Middle frontal gyrus (tissue), 1 donor: ENCODE measurements around the gene CFAP77.
"Not testable (repeated sequence)": the region's sequence is repeated elsewhere in the genome, so short reads cannot be mapped to it uniquely, and the experiment has no call there.

Experiments used
- DNase-seq: peaks from one replicate; pipeline ENCODE4 v3.0.0-alpha.2; 2015; ENCODE audit warnings: low spot score; ENCODE audit errors: extremely low spot score

The CFAP77 gene

DNA sequence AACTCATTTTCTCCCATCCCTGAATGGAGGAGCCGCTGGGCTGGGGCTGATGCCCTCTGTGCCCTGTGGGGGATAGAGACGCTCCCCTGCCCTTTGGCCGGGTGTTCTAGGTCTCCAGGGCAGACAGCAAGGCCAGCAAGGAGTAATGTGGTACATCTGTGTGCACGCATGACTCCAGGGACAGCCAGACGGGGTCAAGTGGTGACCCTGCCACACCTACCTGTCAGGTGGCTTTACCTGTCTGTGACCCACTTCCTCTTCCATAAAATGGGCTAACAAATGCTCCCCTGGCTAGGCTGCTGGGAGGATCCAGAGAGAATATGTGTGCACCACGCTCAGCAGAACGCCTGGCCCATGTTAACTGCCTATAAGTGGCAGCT, 137.0 kb downstream of the CFAP77 start:
- DNase-seq = no peak

DNA sequence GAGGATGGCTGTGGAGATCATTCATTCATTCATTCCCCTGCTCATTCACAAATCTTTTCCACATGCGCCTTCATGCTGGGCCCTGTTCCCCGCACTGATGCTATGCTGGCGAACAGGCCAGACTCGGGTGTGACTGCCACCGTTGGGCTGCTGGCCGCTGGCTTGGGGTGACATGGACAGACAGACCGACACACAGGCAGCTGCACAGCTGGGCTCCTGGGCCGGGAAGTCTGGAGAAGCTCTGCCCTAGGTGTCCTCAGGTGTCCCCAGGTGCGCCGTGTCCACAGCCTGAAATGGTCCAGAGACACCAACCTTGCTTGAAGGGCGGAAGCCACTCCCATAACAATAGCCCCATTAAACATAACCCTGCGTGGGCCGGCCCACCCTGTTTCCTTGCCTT, 137.4 kb downstream of the CFAP77 start:
- no peak for DNase-seq

DNA sequence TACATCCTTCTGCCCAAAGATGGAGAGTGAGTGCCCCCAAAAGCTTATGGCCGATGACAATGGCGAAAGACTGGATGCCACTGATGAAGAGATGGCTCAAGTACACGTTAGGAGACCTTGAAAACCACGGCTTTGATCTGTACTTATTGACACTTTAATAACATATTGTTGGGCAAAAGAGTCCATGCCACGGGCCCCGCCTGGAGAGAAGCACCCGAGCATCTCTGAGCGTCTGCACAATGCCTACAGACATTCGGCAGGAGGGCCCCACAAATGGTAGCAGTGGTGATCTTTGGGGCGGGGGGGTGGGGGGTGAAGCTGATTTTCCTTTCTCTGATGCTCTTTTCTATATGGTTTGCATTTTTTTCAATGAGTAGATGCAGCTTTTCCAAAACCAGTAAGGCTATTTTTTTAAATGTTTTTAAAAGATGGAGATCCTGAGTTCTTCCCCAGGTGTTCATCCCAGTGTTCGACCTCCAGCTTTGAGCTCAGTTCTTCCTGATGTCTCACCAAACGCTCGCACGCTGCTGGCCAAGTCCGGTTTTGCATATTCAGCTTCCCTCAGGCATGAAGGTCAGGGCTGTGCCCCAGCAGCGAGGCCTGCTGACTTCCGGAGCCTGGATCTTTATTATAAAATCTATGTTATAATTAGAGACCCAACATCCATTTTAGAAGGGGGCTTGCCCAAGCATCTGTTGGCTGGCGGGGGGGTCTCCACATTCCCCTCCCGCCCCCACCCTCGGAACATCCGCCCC, 138.1 kb downstream of the CFAP77 start:
- DNase-seq = no peak

DNA sequence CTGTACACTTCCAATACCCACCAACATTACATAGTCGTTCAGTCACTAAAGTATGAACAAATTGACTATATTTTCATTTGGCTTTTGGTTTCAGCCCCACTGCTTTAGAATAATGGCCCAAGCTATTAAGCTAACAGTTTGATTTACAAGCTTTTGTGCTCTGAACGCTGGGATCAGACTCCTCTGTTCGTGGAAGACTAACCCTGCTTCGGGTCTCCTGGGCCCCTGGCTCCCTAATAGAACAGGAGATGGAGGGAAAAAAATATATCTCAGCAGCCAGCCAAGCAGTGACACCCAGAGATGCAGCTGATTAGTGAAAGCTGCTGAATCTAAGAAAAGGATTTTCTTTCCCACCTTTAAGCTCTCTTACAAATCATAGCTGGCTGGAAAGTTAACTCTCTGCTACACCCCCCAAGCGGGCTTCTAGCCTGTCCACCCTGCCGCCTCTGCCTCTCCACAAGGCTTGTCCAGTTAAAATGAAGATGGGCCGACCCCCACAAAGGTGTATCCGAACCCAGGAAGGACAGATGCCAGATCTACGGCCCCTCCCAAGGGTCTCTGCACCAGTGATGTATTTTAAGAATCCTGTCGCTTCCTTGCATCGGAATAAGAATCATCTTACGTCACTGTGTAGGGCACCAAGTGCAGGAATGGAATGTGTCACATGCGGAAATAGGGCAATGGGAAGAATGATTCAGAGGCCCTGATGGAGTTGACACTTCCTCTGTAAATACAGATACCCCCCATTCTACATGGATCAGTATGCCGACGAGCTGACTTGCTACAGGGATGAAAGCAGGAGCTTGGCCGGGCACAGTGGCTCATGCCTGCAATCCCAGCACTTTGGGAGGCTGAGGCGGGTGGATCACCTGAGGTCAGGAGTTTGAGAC, 139.0 kb downstream of the CFAP77 start:
- no peak for DNase-seq

DNA sequence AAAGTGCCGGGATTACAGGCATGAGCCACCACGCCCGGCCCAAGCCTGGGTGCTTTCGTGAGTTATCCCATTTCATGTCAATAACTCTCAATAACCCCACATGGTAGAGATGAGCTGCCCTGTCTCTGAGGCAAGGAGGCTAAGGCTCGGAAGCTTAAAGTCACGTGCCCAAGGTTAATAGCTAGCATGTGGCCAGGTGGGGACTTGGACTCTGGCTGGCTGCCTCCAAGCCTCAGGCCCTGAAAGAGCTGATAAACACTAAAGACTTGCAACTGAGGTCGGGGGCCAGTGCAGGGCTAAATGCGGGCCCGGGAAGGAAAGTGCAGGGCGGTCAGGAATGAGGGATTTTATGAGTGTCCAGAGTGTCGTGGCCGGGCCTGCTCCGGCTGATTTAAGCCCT, 141.5 kb downstream of the CFAP77 start:
- no peak for DNase-seq

DNA sequence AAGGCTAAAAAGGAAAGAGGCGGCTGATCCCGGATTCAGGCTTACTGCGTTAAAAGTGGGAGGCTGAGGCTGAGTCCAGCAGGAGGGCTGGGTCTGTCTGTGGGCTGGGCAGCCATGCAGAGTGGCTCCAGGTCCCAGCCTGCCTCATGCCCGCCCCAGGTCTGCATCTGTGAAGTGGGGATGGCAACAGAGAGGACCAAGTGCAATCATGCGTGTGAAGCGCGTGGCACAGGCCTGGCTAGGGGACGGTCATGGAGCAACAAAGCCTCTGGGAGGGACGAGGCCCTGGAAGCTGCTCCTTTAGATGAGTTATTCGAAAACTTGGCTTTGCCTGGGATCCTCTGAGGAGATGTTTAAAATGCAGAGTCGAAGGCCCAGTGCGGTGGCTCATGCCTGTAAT, 142.0 kb downstream of the CFAP77 start:
- no peak for DNase-seq

DNA sequence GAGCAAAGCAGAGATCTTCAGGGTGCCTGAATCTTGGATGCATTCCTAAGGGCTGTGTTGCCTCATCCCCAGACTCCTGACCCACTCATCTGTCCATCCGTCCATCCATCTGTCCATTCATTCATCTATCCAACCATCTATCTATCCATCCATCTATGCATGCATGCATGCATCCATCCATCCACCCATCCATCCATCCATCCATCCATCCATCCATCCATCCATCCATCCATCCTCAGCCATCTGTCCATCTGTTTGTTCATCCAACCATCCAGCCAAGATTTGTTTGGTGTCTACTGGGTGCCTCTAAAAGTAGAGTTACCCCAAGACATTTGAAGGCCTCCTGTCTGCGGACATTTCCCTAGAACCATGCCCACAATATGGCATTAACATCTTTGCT, 144.7 kb downstream of the CFAP77 start:
- DNase-seq = no peak

DNA sequence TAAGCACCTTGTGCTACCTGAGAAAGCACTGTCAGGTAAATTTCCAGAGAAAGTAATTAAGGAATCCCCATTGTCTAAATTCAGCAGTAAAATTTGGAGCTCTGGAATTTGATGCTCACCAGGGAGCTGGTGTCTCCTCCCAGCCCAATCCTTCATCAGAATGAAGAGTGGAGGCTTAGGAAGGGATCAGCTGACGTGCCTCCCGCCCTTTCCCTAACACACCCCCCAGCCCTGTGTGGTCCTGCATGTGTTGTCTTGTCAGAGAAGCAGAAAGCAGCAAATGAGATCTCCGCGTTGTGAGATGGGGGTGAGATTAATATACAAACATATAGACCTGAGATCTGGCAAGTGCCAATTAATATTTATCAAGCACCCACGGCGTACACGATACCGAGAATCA, 145.5 kb downstream of the CFAP77 start:
- DNase-seq = no peak

DNA sequence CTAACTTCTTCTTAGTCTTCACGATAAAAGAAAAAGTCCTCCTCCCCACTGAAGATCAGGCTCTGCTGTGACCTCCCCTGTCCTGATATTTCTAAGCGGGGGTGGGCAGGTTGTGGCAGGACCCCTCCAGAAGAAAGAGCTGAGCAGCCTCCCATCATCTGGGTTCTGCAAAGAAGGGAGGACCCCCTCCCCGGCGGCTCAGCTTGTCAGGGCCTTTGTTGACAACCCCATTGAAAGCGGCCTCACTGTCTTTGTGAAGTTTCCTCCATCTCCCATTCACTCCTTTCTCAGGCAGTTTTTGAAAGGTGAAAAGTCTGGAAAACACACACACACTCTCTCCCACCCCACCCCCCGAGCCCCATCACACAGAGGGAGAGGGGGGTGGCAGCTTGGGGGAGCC, 146.2 kb downstream of the CFAP77 start:
- no peak for DNase-seq

DNA sequence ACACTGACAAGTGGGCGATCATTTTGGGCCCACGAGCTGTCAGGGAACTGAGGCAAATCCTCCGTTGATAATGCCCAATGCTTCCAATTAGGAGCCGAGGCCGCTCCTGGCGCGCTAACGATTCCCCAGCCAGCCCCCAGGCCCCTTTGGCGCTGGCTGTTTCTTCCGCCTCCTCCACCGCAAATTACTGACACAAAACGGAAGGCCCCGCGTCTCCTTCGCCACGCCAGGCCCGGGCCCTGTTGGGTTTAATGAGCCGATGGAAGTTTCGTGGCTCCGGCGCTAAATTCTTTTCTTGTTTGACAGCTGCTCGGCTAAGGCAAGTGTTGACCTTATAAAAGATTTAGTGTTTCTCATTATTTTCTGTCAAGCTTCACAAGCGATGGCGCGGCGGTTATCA, 146.7 kb downstream of the CFAP77 start:
- no peak for DNase-seq

DNA sequence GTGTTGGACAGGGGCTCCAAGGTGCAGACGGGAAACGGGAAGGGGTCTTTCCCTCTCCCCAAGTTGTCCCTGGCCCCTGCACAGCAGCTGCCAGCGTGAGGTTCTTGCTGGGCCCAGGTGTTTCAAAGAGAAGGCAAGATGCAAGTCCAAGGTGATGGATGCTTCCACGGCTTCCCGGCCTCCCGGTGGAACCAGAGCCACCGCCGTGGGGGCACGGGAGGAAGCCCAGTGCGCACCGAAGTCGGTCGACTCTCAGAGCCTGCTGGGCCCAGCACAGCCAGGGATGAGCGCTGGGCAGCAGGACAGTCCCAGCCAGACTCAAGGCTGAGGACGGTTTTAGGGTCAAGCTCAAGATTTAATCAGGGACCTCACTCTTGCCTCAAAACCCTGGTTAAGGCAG, 147.1 kb downstream of the CFAP77 start:
- no peak for DNase-seq

DNA sequence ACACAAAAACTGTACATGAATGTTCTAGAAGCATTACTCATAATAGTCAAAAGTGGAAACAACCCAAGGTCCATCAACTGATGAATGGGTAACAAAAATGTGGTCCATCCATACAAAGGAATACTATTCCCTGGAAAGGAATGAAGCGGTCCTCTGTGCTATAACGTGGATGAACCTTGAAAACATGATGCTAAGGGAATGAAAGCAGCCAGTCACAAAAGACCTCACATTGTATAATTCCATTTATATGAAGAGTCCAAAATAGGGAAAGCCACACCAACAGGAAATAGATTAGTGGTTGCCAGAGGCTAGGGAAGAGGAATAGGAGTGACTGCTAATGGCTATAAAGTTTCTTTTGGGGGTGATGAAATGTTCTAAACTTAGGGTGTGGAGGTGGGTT, 149.7 kb downstream of the CFAP77 start:
- DNase-seq = no peak

DNA sequence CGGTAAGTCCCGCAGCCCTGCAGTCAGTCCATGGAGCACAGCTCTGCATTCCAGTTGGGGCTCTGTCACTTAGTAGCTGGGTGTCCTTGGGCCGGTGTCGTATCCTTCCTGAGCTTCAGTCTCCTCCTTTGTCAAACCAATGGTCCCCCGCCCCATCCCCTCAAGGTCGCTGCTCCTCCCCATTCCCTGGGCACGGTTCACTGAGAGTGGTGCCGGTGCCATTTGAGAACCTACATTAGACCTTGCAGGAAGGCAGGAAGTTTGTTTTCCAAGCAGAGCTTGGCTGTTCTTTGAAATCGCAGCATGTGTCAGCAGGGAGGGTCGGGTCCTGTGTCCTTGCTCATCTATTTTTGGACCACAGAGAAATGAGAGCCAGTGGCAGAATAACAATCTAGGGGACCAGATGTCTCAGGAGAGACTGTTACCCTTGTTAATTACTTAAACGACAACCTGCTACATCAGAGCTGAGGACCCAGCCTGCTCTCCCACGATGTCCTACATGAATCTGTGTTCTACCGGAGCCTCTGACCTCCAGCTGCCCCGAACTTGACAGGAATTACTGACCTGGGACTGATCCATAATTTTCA, 150.7 kb downstream of the CFAP77 start:
- DNase-seq = no peak

DNA sequence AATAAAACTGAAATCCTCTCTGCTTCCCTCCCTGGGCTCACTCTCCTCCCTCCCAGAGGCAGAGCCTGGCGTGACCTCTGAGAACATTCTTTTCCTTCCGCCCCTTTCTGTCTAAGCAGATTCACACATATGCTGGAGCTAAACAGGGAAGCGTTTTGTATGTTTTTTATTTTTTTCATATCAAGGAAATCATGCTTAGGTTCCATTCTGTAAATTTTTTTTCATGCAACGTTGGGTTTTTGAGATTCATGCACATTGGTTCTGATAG, 152.2 kb downstream of the CFAP77 start:
- DNase-seq = no peak

DNA sequence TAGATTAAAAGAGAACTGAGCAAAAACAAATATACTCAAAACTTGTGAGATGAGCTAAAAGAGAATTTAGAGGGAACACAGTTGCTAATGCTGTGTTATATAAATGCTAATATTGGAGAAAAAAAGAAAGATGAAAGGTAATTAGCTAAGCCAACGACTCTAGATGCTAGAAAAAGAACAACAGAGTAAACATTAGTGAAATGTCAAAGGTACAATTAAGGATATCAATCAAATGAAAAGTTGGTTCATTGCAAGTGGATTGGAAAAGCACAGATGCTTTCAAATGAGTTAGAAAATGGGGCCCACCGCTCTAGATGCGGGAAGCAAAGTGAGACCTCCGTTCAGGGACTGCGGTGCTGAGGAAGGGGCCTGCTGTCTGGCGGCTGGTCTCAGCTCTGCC, 154.5 kb downstream of the CFAP77 start:
- DNase-seq = no peak

DNA sequence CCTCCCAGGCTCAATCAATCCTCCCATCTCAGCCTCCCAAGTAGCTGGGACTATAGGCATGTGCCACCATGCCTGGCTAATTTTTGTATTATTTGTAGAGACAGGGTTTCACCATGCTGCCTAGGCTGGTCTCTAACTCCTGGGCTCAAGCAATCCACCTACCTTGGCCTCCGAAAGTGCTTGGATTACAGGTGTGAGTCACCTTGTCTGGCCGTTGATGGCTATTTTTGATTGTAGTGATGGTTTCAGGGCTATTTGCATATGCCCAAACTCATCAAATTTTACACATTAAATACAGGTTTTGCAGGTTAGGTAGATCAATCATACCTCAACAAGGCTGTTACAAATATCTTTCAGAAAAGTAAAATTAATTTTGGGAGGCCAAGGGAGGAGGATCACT, 158.8 kb downstream of the CFAP77 start:
- not testable (repeated sequence) for DNase-seq

DNA sequence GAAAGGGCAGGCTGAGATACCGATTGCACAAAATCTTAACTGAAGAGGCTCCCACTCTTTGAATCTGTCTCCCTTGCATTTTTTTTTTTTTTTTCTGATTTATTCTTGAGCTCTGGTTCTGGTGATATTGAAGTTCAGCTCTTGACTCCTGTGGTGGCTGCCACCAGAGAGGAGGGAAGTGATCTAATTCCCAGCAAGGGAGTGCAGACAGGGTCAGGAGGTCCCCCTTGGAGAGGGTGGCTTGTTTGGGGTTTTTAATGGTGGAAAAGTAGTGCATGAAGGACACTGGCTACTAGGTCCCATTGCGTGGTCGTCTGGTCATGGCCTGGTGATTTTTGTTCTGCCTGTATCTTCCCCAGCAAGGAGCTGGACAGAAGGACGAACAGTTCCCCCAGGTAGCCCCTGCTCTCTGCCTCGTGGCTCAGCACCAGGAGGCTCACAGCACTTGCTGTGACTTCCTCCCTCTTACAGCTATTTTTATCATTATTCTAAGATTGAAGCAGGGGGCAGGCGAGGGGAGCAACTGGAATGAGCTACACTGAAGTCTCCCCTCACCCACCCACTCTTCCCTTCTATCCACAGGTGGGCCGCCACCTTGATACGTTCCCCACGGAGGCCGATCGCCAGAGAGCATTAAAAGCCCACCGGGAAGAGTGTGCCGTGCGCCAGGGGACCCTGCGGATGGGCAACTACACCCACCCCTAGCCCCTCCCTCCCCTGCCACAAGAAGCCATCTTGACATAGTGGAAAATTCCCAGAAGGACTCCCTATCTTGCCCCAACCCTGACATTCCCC, 162.0 kb downstream of the CFAP77 start:
- no peak for DNase-seq

DNA sequence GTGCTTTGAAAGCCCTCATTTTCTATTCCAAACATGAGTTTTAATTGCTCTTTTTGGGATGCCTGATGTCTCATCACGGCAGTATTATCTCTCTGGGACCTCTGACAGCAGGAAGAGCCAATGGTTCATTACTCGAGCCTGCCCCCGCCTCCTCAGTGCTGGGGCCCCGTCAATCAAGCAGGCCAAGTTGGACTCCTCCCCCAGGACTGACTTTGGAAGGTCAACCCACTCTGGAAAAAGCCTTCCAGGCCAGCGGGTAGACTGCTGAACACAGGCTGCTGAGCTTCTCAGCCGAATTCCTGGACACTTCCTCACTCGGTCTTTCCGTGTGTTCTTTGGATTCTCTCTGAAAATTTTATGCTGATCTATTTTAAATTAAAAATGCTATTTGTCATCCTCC, 162.9 kb downstream of the CFAP77 start:
- no peak for DNase-seq

DNA sequence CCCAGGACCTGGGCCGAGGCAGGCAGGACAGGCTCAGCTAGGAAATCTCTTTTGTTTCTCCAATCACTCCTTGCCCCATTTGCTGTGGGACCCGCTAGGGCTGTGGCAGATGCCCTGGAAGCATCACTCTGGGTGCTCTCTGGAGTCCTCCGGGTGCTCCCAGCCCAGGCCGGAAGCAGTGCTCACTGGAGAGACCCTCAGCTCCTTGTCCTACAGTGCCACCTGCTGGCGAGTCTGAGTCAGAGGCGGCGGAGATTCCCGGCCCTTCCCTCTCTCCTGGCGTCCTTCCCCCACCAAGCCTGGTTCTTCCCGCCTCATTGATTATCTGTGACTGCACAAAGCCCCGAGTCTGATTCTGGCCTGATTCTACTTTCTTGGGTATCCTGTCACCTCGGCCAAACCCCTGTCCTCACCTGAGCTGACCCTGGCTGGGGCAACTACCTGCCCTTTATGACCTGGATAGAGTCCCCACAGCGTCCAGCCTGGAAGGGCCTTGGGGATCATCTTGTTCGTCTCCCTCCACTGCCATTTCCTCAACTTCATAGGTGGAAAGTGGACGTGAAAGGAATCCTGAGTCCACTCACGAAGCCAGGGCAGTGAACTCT, 165.1 kb downstream of the CFAP77 start:
- no peak for DNase-seq

DNA sequence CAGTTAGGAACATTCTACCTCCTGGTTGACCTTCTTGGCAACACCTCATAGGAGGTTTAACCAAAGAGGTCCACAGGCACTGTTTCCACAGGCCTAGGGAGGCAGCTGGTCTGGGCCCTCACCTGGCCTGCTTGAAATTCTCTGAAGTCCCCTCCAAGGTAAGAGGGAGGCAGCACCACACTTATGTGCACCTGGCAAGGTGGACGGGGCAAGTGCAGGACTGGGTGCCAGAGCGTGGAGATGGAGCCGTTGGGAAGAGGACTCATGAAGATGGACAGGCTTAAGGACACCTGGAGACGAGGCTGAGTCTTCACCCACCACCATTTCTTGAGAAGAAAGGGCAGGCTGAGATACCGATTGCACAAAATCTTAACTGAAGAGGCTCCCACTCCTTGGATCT, 165.8 kb downstream of the CFAP77 start:
- no peak for DNase-seq

DNA sequence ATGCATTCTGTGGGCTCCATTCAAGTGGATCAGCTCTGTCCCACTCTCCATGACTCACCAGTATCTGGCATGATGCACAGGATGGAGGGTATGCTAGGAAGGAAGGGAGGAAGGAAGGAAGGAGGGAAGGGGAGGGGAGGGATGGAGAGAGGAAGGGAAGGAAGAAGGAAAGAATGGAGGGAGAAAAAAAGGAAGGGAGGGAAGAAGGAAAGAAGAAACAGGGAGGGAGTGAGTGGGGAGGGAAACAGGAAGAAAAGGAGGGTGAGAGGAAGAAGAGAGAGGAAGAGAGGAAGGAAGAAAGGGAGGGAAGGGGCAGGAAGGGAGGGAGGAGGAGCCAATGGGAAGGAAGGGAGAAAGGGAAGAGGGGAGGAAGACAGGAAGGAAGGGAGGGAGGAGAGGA, 167.1 kb downstream of the CFAP77 start:
- DNase-seq = no peak
